Globus pallidus (tissue), 1 donor: ENCODE data around the gene COA8.

ENCODE experiments used
- DNase-seq: peaks from one replicate; pipeline ENCODE4 v3.0.0-alpha.2; 2015; ENCODE audit warnings: low spot score

Gene COA8

GRCh38 chr14:103536693-103537092 lies 26.1 kb upstream of the COA8 start:
- no peak for DNase-seq

DNA sequence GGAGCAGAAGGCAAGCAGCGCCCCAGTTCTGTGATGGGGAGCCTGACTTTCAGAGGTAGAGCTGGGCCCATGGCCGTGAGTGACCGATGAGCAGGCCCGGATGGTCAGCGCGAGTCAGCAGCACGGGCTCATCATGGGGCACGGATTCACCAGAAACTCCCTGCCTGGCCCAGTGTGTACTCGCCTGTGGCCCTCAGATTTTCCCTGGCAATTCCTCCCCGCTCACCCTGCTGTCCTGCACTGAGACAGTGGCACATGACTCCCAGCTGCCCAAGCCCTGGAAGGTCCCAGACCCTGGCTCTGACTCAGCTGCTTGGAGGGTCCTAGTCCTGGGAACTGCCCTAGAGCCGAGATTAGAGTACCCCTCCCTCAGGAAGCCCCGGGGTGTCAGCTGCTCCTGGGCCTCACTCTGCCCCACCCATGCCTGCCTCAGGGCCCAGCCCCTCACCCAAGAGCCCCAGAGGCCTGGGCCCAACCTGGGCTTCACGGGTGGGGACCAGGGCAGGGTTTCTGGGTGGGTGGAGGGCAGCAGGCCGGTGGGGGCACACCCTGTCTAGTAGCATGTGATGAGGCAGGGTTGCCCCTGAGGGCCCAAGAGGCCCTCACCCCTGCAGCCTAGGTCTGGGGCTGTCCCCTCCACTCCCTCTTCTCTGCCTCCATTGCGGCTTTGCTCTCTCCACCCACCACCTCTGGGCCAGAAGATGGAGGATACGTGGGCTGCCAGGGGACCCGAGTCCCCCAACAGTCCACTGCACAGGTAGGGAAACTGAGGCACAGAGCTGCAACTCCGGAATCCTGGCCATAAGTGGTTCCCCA lies 25.4 kb upstream of the COA8 start:
- no peak for DNase-seq

DNA sequence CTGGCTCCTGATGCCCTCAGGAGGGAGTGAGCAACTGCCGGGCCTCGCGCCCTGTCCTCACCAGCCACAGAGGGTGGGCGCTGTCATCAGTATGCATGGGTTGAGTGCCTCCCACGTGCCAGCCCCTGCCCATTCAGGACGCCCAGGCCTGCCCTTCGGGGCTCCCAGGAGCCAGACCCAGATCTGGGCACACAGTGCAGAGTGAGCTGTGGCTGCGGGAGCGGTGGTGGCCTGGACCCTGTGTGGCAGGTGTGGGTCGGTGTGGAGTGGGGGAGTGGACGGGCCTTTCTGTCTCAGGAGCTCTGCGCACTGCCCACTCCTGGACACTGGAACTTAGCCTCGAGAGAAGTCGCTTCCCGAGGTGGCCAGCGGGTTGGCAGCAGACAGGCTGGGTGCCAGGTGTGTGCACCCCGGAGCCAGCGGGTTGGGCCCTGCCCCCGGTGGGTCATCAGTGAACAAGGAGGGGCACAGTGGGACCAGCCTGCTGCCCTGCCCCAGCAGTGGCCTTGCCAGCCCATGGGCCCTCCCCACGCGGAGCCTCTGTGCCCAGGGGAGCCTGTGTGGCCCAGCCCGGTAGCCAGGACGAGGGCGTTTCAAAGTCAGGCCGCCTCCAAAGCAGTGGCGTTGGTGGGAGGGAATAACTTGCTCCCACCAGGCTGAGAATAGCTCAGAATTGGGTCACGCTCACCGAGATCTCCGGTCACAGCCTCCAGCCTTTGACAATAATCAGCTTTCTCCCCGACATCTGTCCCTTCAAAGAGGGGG lies 24.3 kb upstream of the COA8 start:
- no peak for DNase-seq

DNA sequence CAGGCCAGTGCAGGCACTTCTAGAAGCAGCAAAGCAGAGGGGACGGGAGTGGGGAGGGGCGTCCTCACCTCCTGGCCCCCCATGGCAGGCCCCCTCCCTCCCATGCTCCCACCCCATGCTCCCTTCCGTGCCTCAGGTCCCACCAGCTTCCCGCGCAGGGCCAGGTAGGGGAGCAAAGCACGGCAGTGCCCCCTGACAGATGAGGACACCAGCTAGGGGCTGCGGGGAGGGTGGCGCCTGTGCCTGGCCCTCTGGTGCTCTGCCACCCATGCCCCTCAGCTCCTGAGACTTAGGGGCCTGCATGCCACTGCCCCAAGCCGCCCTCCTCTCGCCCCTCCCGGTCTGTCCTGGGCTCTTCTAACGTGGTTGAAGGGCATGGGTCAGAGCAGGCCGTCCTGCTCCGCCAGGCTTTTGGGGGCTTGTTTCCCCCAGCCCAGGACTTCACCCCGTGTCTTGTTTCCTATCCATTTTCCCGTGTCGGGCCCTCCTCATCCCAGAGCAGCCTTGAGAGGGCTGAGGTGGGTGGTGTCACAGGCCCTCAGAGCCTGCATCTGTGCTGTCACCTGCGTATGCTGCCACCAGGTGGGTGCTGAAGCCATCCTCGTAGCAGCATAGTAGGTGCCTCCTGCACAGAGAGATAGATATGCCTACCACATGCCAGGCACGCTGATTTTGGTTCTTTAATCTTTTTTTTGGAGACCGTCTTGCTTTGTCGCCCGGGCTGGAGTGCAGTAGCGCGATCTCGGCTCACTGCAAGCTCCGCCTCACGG lies 23.5 kb upstream of the COA8 start:
- no peak for DNase-seq

GRCh38 chr14:103540821-103541708 lies 21.7 kb upstream of the COA8 start:
- no peak for DNase-seq

DNA sequence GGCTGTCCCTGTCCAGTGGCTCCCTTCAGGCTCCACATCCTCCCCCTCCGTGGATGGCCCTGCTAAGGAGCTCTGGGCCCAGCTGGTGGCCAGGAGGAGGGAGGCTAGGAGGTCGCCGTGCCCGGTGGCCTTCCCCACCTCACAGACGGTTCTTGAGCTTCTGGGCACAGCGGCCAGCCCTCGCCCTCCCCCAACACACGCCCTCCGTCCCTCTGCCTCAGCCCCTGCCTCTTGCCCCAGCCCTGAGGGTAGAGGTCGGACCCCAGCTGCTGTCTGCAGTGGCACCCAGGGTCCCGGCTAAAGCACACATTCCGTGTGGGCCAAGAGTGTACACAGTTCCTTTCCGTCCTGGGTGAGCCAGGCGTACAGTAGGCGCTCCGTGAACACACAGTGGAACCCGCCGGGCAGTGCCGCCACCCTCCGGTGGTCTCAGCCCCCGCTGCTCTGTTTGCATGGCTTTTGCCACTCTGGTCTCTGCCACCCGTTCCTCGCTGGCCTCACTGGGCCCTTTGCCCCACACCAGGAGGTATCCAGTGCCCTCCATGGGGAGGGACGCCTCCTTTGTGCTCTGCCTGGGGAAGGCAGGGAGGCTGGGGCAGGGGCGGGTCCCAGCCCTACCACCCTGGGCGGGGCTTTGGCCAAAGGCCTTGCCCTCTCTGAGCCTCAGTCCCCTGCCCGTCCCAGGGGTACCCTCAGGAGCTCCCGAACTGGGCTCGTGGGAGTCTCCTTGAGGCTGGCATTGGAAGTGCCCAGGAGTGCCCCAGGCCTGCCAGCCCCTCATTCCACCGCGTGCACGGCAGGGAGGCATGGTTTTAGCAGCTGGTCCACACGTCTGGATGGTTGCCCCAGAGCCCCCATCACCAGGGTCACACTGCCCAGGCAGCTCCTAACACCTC lies 20.8 kb upstream of the COA8 start:
- DNase-seq = no peak

DNA sequence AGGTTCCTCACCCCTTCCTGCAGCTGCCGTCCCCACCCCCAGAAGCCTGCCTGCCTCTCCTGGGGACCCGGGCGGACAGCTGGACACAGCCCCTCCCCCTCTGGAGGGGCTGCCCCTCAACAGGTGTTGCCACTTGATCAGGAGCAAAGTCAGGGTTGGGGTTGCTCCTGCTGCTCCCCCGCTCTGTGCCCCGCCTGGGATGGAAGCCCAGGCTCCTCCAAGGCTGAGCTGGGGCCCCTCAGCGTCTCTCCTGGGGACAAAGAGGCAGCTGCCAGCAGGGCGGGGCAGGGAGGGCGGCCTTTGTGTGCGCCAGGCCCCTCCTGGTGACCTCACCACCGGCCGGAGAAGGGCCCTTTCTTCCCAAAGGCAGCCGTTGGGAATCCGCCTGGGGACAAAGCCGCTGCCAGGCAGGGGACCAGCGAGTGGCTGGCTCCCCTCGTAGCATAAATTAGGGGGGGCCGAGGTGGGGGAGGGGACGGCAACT lies 20.1 kb upstream of the COA8 start:
- peak; percentile 98 for DNase-seq

GRCh38 chr14:103543140-103543539 lies 19.6 kb upstream of the COA8 start:
- DNase-seq = no peak

DNA sequence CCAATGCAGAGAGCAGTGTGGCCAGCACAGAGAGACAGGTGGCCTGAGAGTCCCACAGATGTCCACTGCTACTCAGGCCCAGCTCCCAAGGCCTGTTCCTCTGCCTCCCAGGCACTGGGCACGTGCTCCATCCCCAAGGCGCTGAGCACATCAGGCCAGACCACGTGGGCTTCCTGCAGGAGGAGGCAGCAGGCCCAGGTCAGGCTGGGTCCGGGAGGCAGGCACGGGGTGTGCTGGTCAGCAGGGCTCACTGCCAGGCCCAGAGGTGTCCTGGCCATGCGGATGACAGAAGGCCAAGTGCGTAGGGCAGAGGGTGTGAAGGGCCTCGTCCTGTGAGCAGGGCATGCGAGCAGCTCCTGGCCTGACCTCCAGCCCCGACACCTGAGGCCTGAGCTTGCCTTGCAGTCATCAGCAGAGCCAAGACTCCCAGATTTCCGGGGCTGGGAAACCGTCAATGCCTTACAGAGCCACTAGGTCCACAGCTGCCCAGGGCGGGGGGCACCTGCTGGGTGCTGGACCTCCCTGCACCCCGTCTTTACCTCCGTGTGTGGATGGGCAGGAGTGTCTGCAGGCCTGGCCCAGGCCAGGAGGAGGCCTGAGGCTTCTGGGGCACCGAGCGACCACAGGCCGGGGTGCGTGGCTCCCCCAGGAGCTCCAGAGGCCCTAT lies 18.9 kb upstream of the COA8 start:
- DNase-seq = no peak

- peak; percentile 89 for DNase-seq
Observed at GRCh38 chr14:103544388-103545218, 18.2 kb upstream of the COA8 start.

- DNase-seq = no peak
Observed at GRCh38 chr14:103545219-103545914, 17.4 kb upstream of the COA8 start.

DNA sequence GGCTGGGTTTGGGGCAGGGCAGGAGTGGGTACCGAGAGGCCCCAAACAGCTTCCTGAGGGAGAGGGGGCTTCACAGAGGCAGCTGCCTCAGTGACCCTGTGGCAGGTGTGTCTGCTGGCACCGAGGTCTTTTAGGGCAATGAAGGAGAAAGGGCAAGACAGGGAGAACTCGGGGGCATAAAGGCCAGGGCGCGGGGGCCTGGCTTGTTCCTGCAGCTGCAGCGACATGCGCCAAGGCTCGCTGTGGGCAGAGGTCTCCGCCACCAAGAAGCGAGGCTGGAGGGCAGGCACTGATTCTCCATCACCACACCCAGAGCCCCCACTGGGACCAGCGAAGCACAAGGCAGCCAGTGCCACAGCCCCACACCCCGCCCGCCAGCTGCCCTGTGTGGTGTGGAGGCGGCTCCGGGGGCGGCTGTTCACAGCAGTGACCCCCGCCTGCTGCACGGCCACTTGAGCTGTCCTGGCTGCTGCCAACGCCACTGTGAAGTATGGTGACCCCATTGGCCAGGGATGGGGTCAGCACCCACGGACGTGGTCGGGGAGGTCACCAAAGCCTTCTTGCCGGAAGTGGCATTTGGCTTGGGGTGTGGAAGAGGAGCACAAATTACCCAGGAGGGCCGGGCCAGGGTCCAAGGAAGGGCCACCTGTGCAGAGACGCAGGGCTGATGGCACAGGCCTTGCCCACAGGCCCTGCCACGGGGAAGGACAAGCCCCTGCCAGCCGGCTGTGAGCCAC lies 16.7 kb upstream of the COA8 start:
- no peak for DNase-seq

DNA sequence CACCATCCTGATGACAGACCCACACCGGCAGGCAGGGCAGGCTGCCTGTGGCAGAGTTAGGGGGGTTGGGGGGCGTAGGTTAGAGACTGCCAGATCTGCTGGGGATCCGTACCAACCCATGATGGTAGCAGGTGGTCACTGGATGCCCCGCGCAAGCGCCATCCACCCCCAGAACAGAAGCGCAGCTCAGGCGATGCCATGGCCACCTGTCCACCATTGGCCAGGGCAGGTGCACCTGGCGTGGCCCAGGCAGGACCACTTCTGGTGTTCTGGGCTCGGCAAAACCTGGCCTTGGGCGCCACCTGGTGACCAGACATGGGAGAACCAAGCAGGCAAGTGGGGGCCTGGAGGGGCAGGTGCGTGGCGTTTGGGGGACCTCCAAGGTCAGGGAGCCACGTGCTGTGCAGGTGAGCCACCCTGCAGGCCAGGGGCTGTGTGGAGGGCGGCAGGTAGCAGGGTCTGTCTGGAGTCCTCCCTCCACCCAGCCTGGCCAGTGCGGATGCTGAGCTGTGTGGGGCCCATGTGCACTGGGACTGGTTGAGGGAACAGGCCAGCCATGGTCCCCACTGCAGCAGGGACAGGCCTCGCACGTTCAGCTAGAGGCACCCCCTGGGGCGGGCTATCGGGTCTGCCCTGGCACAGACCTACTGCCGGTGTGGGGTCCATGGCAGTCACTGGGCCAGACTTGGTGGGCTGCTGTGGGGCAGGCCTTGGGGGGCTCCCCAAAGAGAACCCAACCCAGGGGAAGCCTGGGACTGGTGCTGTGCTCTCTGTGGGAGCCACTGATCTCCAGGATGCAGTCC lies 15.9 kb upstream of the COA8 start:
- no peak for DNase-seq

DNA sequence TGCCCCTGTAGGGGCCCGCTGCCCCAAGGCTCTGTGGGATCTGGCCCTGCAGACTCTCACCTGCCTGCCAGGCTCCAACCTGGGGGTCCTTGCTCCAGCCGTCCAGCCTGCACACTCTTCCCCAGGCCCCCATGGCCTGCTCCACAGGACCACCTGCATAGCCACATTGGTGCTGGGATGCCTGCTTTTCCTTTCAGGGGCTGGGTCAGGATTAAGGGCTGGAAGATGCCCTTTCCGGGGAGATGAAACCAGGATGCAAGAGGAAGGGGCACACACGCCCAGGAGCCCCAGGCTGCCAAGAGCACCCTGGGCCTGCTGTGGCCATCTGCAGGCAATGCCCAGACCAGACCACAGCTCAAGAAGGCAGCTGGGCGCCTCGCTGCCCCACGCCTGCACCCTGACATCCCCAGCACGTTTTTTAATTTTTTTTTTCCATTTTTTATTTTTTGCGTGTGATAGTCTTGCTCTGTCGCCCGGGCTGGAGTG lies 15.3 kb upstream of the COA8 start:
- DNase-seq = no peak

DNA sequence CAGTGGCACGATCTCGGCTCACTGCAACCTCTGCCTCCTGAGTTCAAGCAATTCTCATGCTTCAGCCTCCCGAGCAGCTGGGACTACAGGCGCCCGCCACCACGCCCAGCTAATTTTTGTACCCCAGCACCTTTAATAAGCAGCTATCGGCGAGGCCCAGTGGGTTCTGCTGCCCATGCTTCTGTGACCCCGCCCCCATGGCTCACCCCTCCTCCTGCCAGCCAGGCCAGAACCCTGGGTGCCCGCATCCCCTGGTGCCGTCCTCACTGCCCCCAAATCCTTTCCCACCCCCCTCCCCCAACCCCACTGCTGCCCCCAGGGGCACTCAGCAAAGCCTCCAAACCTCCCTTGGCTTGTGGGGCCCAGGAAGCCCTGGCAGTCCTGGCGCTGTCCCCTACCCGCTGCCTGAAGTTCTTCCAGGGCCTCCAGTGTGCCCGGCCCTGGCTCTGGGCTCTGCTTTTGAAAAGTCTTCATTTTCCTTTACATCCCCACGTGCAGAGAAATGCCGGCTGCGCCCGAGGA lies 14.8 kb upstream of the COA8 start:
- DNase-seq = no peak
